WI38 (cell line): Measurements from ENCODE around the gene PDCD1.
A peak's percentile ranks its signal among the peaks of the same experiment; 100 is the strongest.

Source experiments
- H3K4me3 ChIP-seq: 2 replicates; pipeline ENCODE4 v1.5.1; 2011; ENCODE audit warnings: low read depth, mild to moderate bottlenecking, control low read depth, low read length
- TF ChIP-seq, protein P1 (sequence below): IDR thresholded peaks from 2 replicates; pipeline ENCODE4 v1.5.1; 2012; ENCODE audit warnings: low read depth, mild to moderate bottlenecking, control low read depth, low read length

Gene PDCD1

DNA sequence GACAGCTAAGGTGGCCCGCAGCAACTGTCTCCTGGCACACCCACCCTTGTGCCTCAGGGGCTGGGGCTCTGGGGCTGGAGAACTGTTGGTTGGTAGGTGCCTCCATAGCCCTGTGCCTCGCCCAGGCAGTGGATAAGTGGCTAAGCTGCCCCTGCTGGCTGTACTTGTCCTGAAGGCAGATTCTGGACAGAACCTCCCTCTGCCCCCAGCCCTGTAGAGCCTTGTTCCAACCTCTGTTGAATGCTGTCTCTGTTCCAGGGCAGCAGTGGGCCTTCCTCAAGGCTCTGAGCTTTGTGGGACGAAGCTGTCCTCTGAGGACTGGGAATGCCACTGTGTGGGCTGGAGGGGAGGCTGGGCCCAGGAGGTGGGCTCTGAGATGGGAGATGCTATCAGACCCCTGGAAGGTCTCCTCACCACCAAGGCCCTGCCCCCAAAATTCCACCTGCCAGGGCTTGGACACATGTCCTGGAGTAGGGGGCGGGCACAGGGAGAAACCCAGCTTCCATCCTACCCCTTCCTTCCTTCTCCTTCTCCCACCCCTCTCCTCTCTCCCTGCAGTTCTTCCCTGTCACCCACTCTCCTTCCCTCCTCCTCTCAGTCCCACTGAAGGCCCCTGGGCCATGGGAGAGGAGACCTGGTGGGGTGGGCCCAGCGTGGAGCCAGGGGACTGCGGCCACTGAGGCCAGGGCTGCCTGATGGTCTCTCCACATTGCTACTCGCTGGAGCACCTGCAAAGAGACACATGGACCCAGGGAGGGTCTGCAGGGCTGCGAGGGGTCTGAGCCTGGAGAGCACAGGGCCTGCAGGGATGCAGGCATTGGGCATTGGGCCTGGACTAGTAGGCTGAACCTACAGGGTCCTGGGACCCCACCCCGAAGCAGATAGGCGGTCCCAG lies 1.7 kb upstream of the PDCD1 start:
- TF ChIP-seq, protein P1, sequence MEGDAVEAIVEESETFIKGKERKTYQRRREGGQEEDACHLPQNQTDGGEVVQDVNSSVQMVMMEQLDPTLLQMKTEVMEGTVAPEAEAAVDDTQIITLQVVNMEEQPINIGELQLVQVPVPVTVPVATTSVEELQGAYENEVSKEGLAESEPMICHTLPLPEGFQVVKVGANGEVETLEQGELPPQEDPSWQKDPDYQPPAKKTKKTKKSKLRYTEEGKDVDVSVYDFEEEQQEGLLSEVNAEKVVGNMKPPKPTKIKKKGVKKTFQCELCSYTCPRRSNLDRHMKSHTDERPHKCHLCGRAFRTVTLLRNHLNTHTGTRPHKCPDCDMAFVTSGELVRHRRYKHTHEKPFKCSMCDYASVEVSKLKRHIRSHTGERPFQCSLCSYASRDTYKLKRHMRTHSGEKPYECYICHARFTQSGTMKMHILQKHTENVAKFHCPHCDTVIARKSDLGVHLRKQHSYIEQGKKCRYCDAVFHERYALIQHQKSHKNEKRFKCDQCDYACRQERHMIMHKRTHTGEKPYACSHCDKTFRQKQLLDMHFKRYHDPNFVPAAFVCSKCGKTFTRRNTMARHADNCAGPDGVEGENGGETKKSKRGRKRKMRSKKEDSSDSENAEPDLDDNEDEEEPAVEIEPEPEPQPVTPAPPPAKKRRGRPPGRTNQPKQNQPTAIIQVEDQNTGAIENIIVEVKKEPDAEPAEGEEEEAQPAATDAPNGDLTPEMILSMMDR, result no peak
- H3K4me3 ChIP-seq, result no peak overlapping the region

GRCh38 chr2:241859436-241860183 lies 916 bp upstream of the PDCD1 start:
- H3K4me3 ChIP-seq, result peak overlapping the region; percentile 41
- TF ChIP-seq, protein P1, result no peak

GRCh38 chr2:241859017-241859435 lies 332 bp upstream of the PDCD1 start:
- TF ChIP-seq, protein P1, result no peak
- no peak overlapping the region for H3K4me3 ChIP-seq

DNA sequence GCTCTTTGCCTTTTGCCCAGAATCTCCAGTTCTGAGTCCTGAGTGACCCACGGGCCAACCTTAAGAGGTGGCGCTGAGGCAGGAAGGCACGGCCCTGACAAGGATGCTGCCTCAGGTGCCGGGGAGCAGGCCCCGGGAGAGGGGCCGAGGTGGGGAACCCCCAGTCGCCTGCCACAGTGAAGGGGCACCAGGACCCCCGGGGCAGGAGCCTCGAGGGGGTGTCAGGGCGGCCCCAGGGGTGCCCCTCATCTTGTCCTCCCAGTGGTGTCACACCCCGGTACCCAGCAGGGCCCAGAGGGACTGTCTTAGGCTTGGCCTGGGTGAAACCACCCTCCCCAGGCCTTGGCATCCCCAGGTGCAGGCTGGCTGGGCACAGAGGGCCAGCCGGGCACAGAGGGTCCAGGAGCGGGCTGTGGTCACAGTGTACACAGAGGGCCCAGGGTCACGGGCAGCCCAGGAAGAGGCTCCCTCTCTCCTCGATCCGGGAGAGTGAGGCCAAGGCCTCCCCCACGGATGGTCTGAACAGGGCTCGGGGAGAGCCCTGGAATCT lies 1.0 kb downstream of the PDCD1 start:
- TF ChIP-seq, protein P1, result no peak

DNA sequence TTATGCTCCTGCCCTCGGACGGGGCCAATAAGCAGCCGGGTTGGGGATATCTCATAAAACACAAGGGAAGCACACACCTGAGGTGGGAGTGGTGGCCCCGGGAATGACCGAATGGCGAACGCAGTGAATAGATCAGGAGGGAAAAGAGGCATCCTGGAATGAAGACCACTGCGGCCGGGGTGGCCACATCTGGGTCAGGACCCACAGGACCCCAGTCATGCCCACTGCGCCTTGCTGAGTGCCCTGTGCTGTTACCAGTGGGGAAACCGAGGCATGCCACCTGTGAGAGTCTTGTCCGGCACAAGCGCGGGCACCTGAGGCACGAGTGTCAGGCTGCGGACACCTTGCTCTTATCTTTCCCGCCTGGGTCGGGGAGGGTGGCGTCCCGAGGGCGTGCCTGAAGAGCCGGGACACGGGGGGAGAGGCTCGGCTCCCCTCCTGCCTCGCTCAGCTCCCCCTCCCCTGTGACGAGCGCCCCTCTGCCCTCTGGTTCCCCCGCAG lies 1.6 kb downstream of the PDCD1 start:
- TF ChIP-seq, protein P1, result no peak
- H3K4me3 ChIP-seq, result no peak overlapping the region

More for the DNA sequence above, 1.0 kb downstream of the PDCD1 start:
- H3K4me3 ChIP-seq, result no peak overlapping the region

- TF ChIP-seq, protein P1, result no peak
- no peak overlapping the region for H3K4me3 ChIP-seq
Measured at GRCh38 chr2:241855888-241856422, 2.7 kb downstream of the PDCD1 start.
